GM21786 (cell line): ENCODE data around the gene M6PR.
"Not testable (repeated sequence)": the region's sequence is repeated elsewhere in the genome, so short reads cannot be mapped to it uniquely, and the experiment has no call there.

ENCODE experiments used
- ATAC-seq: cut with Tn5 transposase; IDR thresholded peaks from one replicate; pipeline ENCODE4 v1.9.1; 2021; ENCODE audit not compliant: unreplicated experiment

Gene M6PR

GRCh38 chr12:8914033-8914715 lies 35.3 kb downstream of the M6PR start, which contains the start of gene PHC1:
TSS of gene PHC1 (plus strand) at chr12:8914509. CDS start at chr12:8917678, 3,169 bp downstream.
- peak; percentile 53 for ATAC-seq

- no peak for ATAC-seq
Measured at GRCh38 chr12:8913702-8914032, 35.8 kb downstream of the M6PR start.

- no peak for ATAC-seq
Measured at GRCh38 chr12:8912914-8913313, 36.5 kb downstream of the M6PR start.

- no peak for ATAC-seq
Measured at GRCh38 chr12:8911606-8912268, 37.7 kb downstream of the M6PR start.

- no peak for ATAC-seq
Measured at GRCh38 chr12:8909752-8910151, 39.7 kb downstream of the M6PR start.

- ATAC-seq: no peak
Measured at GRCh38 chr12:8907513-8907912, 41.9 kb downstream of the M6PR start.

- no peak for ATAC-seq
Measured at GRCh38 chr12:8906266-8907180, 42.9 kb downstream of the M6PR start.

- ATAC-seq: no peak
Measured at GRCh38 chr12:8905546-8905945, 43.9 kb downstream of the M6PR start.

- ATAC-seq: no peak
Measured at GRCh38 chr12:8904665-8905064, 44.8 kb downstream of the M6PR start.

- ATAC-seq: no peak
Measured at GRCh38 chr12:8903646-8904045, 45.8 kb downstream of the M6PR start.

- not testable (repeated sequence) for ATAC-seq
Measured at GRCh38 chr12:8902703-8903102, 46.7 kb downstream of the M6PR start.

- no peak for ATAC-seq
Measured at GRCh38 chr12:8899830-8900229, 49.6 kb downstream of the M6PR start.

GRCh38 chr12:8897081-8897480 lies 52.4 kb downstream of the M6PR start:
- ATAC-seq: no peak

- ATAC-seq: no peak
Measured at GRCh38 chr12:8894986-8895385, 54.5 kb downstream of the M6PR start.

GRCh38 chr12:8894378-8894777 lies 55.1 kb downstream of the M6PR start:
- ATAC-seq: no peak

- ATAC-seq: no peak
Measured at GRCh38 chr12:8891976-8892375, 57.5 kb downstream of the M6PR start.
